Fibroblast of lung (primary cell): ENCODE data around the gene MACC1. TPM values are rescaled to one million over a fixed set of nuclear protein-coding genes. Genes with fewer than 3 reads are reported as not detected.

Source experiments
- DNase-seq, 2 donors: peaks; one replicate each; pipeline versions ENCODE4 v3.0.0 to v3.0.0-alpha.2; 2010; ENCODE audit warnings: low read depth in 2 of 2
- H2AFZ ChIP-seq: 2 replicates; pipeline ENCODE4 v1.5.1; 2012; ENCODE audit warnings: low read length, control low read depth, inconsistent platforms
- H3K27ac ChIP-seq: 2 replicates; pipeline ENCODE4 v1.5.1; 2011; ENCODE audit warnings: low read length, control low read depth; ENCODE audit not compliant: insufficient read depth
- H3K27me3 ChIP-seq: 2 replicates; pipeline ENCODE4 v1.5.1; 2011; ENCODE audit warnings: mild to moderate bottlenecking, low read length; ENCODE audit not compliant: control insufficient read depth, insufficient read depth
- H3K36me3 ChIP-seq: 2 replicates; pipeline ENCODE4 v1.5.1; 2011; ENCODE audit warnings: low read length; ENCODE audit not compliant: control insufficient read depth, insufficient read depth
- H3K4me1 ChIP-seq: 2 replicates; pipeline ENCODE4 v1.5.1; 2011; ENCODE audit warnings: low read length; ENCODE audit not compliant: control insufficient read depth, insufficient read depth; ENCODE audit errors: extremely low read depth
- H3K4me2 ChIP-seq: 2 replicates; pipeline ENCODE4 v1.5.1; 2011; ENCODE audit warnings: low read length, control low read depth; ENCODE audit not compliant: insufficient read depth; ENCODE audit errors: extremely low read depth
- H3K4me3 ChIP-seq, 4 experiments: fragments of 200-600 bp in 1 of 4; sonication (generic) in 1 of 4; replicated peaks in 1 of 4; 2 replicates each; pipeline ENCODE4 v1.5.1; 2011 to 2016; ENCODE audit warnings: low read length in 4 of 4, low read depth in 3 of 4, mild to moderate bottlenecking in 3 of 4, control low read depth in 2 of 4, inconsistent platforms in 1 of 4, mixed read lengths in 1 of 4; ENCODE audit not compliant: insufficient read depth in 1 of 4; ENCODE audit errors: control extremely low read depth in 1 of 4
- H3K79me2 ChIP-seq: 2 replicates; pipeline ENCODE4 v1.5.1; 2012; ENCODE audit warnings: mild to moderate bottlenecking, low read length, inconsistent platforms; ENCODE audit not compliant: control insufficient read depth, insufficient read depth
- H3K9ac ChIP-seq: 2 replicates; pipeline ENCODE4 v1.5.1; 2011; ENCODE audit warnings: mild to moderate bottlenecking, low read length, control low read depth; ENCODE audit not compliant: insufficient read depth
- H3K9me3 ChIP-seq: 2 replicates; pipeline ENCODE4 v1.5.1; 2012; ENCODE audit warnings: low read depth, low read length; ENCODE audit not compliant: control insufficient read depth, insufficient read depth
- H4K20me1 ChIP-seq: 2 replicates; pipeline ENCODE4 v1.5.1; 2011; ENCODE audit warnings: low read length; ENCODE audit not compliant: control insufficient read depth, insufficient read depth; ENCODE audit errors: extremely low read depth
- CTCF ChIP-seq, 2 donors: IDR thresholded peaks in 1 of 2; conservative IDR thresholded peaks in 1 of 2; 1 replicate in 1 of 2; 2 replicates in 1 of 2; pipeline ENCODE4 v1.5.1; 2011 to 2012; ENCODE audit warnings: low read length in 2 of 2, control low read depth in 1 of 2, inconsistent platforms in 1 of 2, low read depth in 1 of 2, mild to moderate bottlenecking in 1 of 2
- EZH2 ChIP-seq: IDR thresholded peaks from 2 replicates; pipeline ENCODE4 v1.5.1; 2012; ENCODE audit warnings: low read length, control low read depth, mild to moderate bottlenecking; ENCODE audit errors: missing control alignments
- polyA plus RNA-seq, 2 donors: library from polyadenylated mRNA; depleted of rRNA in 1 of 2; stranded (reverse) in 1 of 2; unstranded in 1 of 2; fragments of >200 nt; gene quantifications; 2 replicates each; pipeline ENCODE4 v1.2.1, GENCODE V29; 2011 to 2012; ENCODE audit warnings: missing spikeins in 1 of 2
- total RNA-seq: library from RNA; depleted of rRNA; stranded (reverse); fragments of >200 nt; gene quantifications from 2 replicates; pipeline ENCODE4 v1.2.1, GENCODE V29; 2014

Gene MACC1
- total and polyA plus RNA-seq, 2 donors (not counting 1 experiment from before 2014, with no cell fraction given) = under 0.01 to 0.33 TPM

DNA sequence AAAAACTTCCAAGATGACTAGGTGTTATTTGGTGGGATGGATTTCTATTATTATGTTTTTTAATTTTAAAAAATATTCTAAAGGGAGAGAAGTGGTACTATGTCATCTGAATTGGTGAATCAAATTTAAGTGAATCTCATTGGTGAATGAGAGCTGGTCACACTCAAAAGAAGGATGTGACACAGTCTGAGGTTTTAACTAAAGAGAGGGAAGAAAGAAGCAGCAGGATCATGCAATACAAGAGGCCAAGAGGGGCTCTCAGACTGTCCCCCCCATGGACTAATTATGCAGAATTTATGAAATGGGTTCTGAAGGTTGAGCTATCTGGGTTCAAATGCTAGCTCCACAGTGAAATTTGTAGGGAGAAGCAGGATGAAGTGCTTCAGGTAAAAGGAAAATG, 16.2 kb downstream of the MACC1 start:
- TF ChIP-seq CTCF (conservative IDR thresholded peaks at IDR 0.05 in 1 of 2, IDR thresholded peaks at IDR 0.05 in 1 of 2; ENCODE audit: low read depth in 1 of 2, low read length in 2 of 2) (no peak), EZH2 (no peak)
- Histone ChIP-seq H3K79me2 (no peaks in the 10 kb centered on the region), H3K9me3 (no peaks in the 10 kb centered on the region), H2AFZ (no peak overlapping the region), H3K4me3 (no peak overlapping the region), H3K4me2 (no peak overlapping the region), H3K4me1 (no peaks in the 10 kb centered on the region), H4K20me1 (no peaks in the 10 kb centered on the region), H3K36me3 (no peaks in the 10 kb centered on the region), H3K27ac (no peak overlapping the region), H3K9ac (no peak overlapping the region), H3K27me3 (no peaks in the 10 kb centered on the region)
- DNase-seq = no peak

DNA sequence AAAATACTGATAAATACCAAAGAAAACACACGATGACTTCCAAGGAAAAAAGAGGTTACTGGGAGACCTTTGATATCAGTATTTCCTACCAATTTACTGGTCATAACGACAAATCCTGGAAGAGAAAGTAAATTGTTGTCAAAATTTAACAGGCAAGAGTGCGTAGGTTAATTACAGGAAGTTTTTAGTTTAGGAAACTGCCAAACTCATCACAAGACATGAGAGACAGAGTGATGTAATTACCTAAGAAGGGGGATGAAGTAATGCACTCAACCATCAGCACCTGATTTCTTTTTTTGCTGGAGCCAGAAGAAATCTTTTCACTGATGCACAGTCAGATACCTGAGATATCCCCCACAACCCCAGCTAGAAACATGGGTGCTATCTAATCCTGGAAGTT, 16.8 kb downstream of the MACC1 start:
- H3K4me3 ChIP-seq = no peak overlapping the region
- no peaks in the 10 kb centered on the region for H3K27me3 ChIP-seq
- H3K79me2 ChIP-seq = no peaks in the 10 kb centered on the region
- H4K20me1 ChIP-seq = no peaks in the 10 kb centered on the region
- no peak overlapping the region for H3K27ac ChIP-seq
- H3K9me3 ChIP-seq = no peaks in the 10 kb centered on the region
- no peak overlapping the region for H3K4me2 ChIP-seq
- H3K9ac ChIP-seq = no peak overlapping the region
- H3K4me1 ChIP-seq = no peaks in the 10 kb centered on the region
- H2AFZ ChIP-seq = no peak overlapping the region
- no peaks in the 10 kb centered on the region for H3K36me3 ChIP-seq
- TF ChIP-seq CTCF (conservative IDR thresholded peaks at IDR 0.05 in 1 of 2, IDR thresholded peaks at IDR 0.05 in 1 of 2; ENCODE audit: low read depth in 1 of 2, low read length in 2 of 2) = no peak
- TF ChIP-seq EZH2 = no peak
- DNase-seq = no peak

- Histone ChIP-seq H3K79me2 (no peaks in the 10 kb centered on the region), H3K4me2 (peak overlapping the region; percentile 68), H4K20me1 (no peaks in the 10 kb centered on the region), H3K27ac (no peak overlapping the region), H2AFZ (peak overlapping the region; percentile 87), H3K4me3 (no peak overlapping the region), H3K9me3 (no peaks in the 10 kb centered on the region), H3K27me3 (no peaks in the 10 kb centered on the region), H3K36me3 (no peaks in the 10 kb centered on the region), H3K9ac (no peak overlapping the region), H3K4me1 (no peaks in the 10 kb centered on the region)
- TF ChIP-seq CTCF (conservative IDR thresholded peaks at IDR 0.05 in 1 of 2, IDR thresholded peaks at IDR 0.05 in 1 of 2; ENCODE audit: low read depth in 1 of 2, low read length in 2 of 2) = no peak
- TF ChIP-seq EZH2 = no peak
- DNase-seq = peak; percentile 79 to 85
These were observed 18.0 kb downstream of the MACC1 start for GRCh38 chr7:20199015-20199737.
